ENCODE data around the gene INS.

Gene INS

GRCh38 chr11:2160736-2161259, at the start of gene INS:
Gene INS (minus strand): TSS chr11:2161209. CDS start chr11:2160971, 238 bp downstream.
- no peak for DNase-seq (ENCODE audit: low spot score)

DNA sequence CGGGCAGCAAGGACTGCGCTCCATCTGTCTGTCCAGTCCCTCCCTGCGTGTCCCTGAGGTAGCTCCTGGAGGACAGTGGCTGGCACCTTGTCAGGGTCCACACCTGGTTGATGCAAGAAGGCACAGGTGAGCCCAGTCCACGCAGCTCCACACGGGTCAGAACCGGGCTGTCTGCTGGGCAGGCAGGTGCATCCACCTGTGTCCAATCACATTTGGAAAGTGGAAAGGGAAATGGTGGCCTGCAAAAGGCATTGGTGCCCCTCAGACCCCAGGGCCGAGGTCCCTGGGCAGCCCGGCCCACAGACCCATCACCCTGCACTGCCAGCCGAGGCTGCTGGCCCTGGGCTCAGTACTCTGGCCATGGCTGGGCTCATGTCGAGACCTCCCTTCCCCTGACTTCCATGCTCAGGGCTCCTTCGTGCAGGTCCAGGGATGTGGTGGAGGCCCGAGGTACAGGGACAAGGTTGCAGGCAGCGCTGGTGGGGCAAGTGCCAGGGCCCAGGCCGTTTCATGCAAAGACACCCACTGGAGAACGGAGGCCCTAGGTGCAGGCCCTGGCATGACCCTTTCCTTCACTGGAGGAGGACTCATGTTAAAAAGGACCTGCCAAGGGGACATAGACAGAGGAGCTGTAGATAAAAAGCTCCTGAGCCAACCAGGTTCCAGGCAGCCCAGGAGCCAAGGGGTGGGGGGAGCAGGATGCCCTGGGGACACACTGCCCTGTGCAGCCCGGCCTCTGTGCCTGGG, 49.5 kb upstream of the INS start:
- no peak for DNase-seq (ENCODE audit: low spot score)

- no peak for DNase-seq (ENCODE audit: low spot score)
Observed at GRCh38 chr11:2209900-2210321, 48.9 kb upstream of the INS start.

- no peak for DNase-seq (ENCODE audit: low spot score)
Observed at GRCh38 chr11:2209370-2209801, 48.4 kb upstream of the INS start.

GRCh38 chr11:2208691-2209369, 47.8 kb upstream of the INS start:
- DNase-seq (ENCODE audit: low spot score), result no peak

DNA sequence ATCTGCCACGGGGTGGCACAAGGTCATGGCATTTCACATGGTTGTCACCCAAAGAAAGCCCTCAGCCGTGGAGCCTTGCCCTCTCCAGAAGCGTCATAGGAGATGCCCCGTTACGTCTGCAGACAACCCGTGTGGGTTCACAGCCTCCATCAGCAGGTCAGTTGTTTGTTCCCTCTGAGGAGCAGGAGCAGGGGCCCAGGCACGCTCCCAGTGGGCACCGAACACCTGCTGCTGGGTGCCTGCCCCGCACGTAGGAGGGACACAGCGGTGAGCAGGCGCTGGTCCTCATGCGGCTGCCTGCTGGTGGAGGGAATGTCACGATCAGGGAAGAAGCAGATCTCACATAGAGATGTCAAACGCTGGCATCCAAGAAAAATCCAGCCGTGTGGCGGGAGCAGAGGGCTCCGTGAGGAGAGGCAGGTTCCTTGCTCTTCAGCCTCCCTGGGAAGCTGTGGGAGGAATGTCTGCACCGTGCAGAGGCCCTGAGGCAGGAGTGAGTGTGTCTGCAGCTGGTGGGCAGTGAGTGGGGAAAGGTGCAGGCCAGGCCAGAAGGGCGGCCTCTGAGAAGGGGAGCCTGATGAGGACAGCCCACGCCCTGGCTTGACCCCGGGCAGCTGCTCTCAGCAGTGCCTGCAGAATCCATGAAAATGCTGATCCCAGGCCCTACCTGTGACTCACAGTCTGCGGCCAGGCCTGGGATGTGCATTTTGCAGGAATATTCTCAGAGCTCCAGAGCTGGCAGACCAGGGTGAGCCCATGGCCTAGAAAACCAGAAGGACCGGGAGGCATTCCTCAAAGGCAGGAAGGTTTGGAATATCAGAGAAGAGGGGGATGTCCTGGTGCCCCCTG, 47.0 kb upstream of the INS start:
- no peak for DNase-seq (ENCODE audit: low spot score)

DNA sequence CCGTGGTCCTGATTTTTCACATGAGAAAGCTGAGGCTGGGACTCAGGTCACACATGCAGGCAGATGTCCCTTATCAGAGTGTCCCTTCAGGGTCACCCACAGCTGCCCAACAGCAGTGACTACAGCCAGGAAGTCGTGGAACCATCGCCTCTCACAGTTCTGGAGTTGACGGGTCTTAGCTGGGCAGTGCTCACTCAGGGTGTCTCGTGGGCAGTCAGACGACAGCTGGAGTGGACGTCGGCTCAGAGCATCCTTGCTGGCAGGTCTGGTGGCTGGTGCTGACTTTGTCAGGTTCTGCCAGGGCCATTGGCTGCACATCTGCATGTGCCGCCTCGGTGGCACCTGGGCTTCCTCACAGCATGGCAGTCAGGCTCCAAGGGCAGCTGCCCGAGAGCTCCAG, 46.2 kb upstream of the INS start:
- no peak for DNase-seq (ENCODE audit: low spot score)

- DNase-seq (ENCODE audit: low spot score), result no peak
Observed at GRCh38 chr11:2205981-2206690, 45.1 kb upstream of the INS start.

- no peak for DNase-seq (ENCODE audit: low spot score)
Observed at GRCh38 chr11:2205214-2205720, 44.3 kb upstream of the INS start.

DNA sequence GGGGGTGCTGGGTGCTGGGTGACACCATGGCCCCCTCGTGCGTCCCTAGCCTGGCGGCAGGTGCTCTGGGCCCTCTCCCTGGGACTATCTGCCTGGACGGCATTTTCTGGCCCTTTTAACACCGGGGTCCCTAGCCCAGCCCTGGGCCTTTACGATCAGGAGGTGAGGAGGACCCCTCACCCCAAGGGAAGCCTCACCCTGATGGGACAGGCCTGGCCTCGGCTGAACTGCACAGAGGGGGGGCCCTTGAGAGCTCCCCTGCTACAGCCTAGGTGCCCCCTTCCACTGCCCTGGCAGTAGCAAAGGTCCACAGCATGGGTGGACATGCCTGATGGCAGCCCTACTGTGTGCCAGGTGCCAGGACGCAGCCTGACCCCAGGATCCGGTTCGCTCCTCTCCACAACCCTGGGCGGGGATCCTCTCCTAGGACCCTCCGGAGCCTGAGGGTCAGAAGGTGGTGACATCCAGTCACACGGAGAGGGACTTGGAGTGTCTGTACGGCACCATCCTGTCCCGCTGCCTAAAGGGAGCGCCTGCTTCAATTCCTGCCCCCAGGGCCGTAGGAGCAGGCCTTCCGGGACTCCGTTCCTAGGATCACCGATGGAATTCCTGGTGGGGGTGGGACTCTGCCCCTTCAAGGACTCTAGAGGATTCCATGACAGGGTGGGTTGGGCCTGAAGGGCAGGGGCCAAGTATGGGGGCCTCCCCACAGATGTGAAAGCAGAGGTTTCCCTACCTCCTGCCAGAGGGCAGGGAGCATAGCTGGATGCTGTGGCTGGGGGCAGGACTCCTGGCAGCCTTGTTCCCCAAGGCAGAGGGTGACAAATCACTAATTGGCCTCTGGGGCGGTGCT, 43.6 kb upstream of the INS start:
- DNase-seq (ENCODE audit: low spot score), result no peak

DNA sequence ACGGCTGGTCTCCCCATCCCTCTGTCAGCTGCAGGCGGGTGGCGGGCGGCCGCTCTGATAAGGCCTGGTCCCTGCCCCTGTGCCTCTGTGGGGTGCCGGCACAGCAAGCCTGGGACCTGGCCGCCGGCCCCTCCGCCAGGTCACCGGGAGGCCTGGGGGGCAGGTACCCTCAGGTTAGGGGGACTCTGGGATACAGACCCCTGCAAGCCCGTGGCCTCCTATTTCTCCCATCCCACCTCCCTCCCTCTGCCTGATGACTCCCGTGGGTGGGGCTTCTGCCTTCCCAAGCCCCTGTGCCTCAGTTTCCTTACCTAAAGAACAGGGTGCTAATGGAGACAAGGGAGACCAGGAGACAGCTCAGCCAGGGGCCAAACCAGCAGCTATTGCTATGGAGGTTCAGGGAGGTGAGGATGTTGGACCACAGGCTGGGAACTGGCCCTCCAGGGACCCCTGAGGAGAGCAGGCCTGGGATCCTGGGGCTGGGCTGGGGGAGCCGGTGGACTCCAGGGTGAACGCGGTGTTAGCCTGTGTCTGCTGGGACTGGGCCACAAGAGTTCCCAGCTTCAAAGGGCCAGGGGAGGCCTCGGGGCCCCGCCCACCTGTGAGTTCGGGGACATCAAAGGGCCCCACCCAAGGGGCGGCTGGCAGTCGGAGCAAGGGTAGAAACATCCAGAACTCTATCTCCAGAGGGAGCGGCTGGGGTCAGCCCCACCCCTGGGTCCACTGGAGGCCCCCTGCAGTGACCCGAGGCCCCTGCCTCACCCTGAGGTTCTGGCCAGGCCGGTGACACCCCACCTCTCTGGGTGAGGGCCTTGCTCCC, 42.6 kb upstream of the INS start:
- no peak for DNase-seq (ENCODE audit: low spot score)

GRCh38 chr11:2202900-2203439, 42.0 kb upstream of the INS start:
- no peak for DNase-seq (ENCODE audit: low spot score)

DNA sequence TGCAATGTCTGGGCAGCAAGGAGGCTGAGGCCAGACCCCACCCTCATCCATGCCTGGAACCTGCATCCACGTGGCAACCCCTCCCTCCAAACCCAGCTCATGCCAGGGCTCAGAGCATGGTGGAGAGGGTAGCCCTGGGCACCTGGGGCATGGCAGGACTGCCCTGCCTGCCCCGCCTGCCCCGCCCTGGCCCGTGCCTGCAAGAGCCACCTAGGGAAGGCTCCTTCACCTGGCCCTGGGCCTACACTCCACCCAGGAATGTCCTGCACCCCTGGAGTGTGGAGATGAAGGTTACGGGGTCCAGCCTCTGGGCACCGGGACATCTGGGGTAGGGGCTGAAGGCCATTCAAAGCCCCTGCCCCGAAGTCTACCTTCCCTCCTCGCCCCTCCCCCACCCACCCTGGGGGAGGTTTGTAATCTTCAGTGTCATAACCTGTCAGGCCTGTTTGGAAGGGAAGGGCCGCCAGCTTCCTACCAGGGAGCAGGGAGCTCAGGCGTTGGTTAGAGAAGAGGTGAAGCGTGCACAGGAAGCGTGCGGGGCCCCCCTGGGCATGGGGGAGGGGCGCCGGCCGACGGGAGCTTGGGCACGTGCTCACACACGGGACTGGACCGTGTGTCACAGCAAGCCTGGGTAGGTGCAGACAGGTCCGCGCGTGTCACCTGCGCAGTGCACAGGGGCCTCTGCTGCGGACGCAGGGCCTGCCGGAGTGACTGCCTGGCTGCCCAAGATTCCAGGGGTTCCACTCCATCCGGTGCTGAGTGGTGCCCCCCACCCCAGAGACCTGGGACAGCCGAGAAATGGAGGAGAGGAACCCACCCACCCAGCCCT, 41.3 kb upstream of the INS start:
- DNase-seq (ENCODE audit: low spot score), result no peak

- no peak for DNase-seq (ENCODE audit: low spot score)
Observed at GRCh38 chr11:2201542-2201941, 40.5 kb upstream of the INS start.

GRCh38 chr11:2200957-2201519, 40.0 kb upstream of the INS start:
- no peak for DNase-seq (ENCODE audit: low spot score)

- DNase-seq (ENCODE audit: low spot score), result no peak
Observed at GRCh38 chr11:2200536-2200935, 39.5 kb upstream of the INS start.

DNA sequence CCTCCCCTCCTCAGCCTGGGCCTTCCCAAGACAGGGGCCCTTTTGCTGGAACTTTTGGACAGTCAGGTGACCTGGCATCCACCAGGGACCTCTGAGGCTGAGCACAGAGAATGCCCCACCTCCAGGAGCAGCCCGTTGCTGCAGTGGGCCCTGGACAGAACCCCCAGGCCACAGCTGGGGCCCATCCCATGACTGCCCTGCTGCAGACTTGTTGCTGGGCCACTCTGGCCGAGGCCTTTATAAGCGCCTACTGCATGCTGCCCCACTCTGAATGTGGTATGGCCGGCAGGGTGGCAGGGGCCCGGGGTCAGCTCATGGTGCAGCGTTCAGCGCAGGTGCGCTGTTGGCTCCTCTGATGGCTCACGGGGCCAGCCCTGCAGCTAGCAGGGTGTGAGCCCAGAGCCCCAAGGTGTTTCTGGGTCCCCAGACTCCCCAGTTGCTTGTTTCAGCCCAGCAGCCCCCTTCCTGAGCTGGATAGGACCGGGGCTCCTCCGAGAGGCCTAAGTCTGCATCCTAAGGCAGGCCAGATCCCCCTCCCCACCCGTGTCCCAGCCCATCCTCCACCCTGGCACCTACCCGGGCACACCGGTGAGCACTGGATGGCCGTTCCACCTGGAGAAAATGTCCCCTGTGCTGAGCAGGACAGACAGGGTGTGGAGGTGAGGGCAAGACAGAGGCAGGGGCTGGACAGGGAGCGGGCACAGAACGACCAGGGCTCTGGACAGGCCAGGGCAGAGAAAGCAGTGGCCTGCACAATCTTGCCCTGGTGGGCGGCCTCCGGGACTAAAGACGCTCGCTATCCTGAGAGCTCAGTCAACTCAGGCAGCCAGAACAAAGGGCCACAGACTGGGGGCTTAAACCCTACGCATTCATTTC, 38.7 kb upstream of the INS start:
- no peak for DNase-seq (ENCODE audit: low spot score)

Data from CD4-positive, alpha-beta T cell treated with Interleukin-6 at 100 ng/mL for 8 hours (primary cell).